ENCODE results near the gene CXXC4. TPM values are rescaled to one million over a fixed set of nuclear protein-coding genes. Genes with fewer than 3 reads are reported as not detected.

CXXC4 gene
- total and polyA plus RNA-seq, 2 donors (not counting 1 experiment from before 2014, with no cell fraction given) = under 0.01 to 0.02 TPM

DNA sequence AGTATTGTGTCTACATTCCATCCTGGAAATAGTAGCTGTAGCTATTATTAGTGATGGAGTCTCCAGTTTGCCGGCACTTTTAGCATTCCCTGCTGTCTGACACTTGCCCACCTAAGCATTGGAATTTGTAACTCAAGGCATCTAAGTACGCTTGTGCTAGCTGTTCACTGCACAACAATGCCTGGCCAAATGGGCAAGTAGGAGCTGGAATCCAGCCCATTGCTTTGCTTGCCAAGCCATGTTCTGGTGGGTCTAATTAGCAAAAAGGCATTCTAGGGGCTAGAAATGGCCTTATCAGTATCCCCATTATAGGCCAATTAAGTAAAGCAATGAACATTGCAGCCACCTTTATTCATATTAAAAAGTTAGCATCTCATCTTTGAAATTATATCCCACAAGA lies 7.8 kb upstream of the CXXC4 start:
- H3K9ac ChIP-seq (ENCODE audit: insufficient read depth, low read length) = no peak overlapping the region
- H3K4me2 ChIP-seq (ENCODE audit: extremely low read depth, insufficient read depth, low read length) = no peak overlapping the region
- no peak overlapping the region for H3K27ac ChIP-seq (ENCODE audit: insufficient read depth, low read length)
- no peaks in the 10 kb centered on the region for H4K20me1 ChIP-seq (ENCODE audit: control insufficient read depth, extremely low read depth, insufficient read depth, low read length)
- H3K9me3 ChIP-seq (ENCODE audit: control insufficient read depth, insufficient read depth, low read depth, low read length) = no peaks in the 10 kb centered on the region
- no peaks in the 10 kb centered on the region for H3K4me1 ChIP-seq (ENCODE audit: control insufficient read depth, extremely low read depth, insufficient read depth, low read length)
- no peak overlapping the region for H2AFZ ChIP-seq (ENCODE audit: low read length)
- no peak for DNase-seq (ENCODE audit: low read depth in 2 of 2)
- H3K4me3 ChIP-seq (replicated peaks in 1 of 4; ENCODE audit: control extremely low read depth in 1 of 4, insufficient read depth in 1 of 4, low read depth in 3 of 4, low read length in 4 of 4) = no peak overlapping the region
- no peaks in the 10 kb centered on the region for H3K36me3 ChIP-seq (ENCODE audit: control insufficient read depth, insufficient read depth, low read length)
- TF ChIP-seq, protein P1, sequence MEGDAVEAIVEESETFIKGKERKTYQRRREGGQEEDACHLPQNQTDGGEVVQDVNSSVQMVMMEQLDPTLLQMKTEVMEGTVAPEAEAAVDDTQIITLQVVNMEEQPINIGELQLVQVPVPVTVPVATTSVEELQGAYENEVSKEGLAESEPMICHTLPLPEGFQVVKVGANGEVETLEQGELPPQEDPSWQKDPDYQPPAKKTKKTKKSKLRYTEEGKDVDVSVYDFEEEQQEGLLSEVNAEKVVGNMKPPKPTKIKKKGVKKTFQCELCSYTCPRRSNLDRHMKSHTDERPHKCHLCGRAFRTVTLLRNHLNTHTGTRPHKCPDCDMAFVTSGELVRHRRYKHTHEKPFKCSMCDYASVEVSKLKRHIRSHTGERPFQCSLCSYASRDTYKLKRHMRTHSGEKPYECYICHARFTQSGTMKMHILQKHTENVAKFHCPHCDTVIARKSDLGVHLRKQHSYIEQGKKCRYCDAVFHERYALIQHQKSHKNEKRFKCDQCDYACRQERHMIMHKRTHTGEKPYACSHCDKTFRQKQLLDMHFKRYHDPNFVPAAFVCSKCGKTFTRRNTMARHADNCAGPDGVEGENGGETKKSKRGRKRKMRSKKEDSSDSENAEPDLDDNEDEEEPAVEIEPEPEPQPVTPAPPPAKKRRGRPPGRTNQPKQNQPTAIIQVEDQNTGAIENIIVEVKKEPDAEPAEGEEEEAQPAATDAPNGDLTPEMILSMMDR (conservative IDR thresholded peaks at IDR 0.05 in 1 of 2, IDR thresholded peaks at IDR 0.05 in 1 of 2; ENCODE audit: low read depth in 1 of 2, low read length in 2 of 2) = no peak
- no peak for TF ChIP-seq EZH2 (IDR thresholded peaks at IDR 0.05; ENCODE audit: low read length, missing control alignments)
- no peaks in the 10 kb centered on the region for H3K79me2 ChIP-seq (ENCODE audit: control insufficient read depth, insufficient read depth, low read length)
- no peaks in the 10 kb centered on the region for H3K27me3 ChIP-seq (ENCODE audit: control insufficient read depth, insufficient read depth, low read length)

DNA sequence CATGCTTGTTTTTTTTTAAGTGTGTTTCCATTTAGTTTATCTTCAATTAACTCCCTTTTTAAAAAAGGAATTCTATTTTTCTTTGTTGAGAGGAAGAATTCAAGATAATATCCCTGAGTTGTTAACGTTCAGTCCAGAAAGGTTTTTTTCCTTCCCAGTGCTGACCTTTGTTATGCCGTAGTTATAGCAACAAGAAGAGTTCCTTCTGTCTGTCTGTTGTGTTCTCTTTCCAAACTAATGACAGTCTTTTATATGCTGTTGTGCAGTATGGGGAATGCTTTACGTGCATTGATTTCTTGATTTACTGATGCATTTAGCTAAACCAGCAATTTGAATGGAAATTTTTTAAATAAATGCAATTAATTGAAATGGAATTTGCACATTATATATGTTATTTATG lies 6.6 kb upstream of the CXXC4 start:
- H2AFZ ChIP-seq (ENCODE audit: low read length) = no peak overlapping the region
- TF ChIP-seq, protein P1 (conservative IDR thresholded peaks at IDR 0.05 in 1 of 2, IDR thresholded peaks at IDR 0.05 in 1 of 2; ENCODE audit: low read depth in 1 of 2, low read length in 2 of 2) = no peak
- no peak for TF ChIP-seq EZH2 (IDR thresholded peaks at IDR 0.05; ENCODE audit: low read length, missing control alignments)
- no peak overlapping the region for H3K9ac ChIP-seq (ENCODE audit: insufficient read depth, low read length)
- H3K27ac ChIP-seq (ENCODE audit: insufficient read depth, low read length) = no peak overlapping the region
- no peaks in the 10 kb centered on the region for H3K79me2 ChIP-seq (ENCODE audit: control insufficient read depth, insufficient read depth, low read length)
- no peaks in the 10 kb centered on the region for H3K27me3 ChIP-seq (ENCODE audit: control insufficient read depth, insufficient read depth, low read length)
- H3K4me3 ChIP-seq (replicated peaks in 1 of 4; ENCODE audit: control extremely low read depth in 1 of 4, insufficient read depth in 1 of 4, low read depth in 3 of 4, low read length in 4 of 4) = no peak overlapping the region
- H3K4me1 ChIP-seq (ENCODE audit: control insufficient read depth, extremely low read depth, insufficient read depth, low read length) = no peaks in the 10 kb centered on the region
- H3K36me3 ChIP-seq (ENCODE audit: control insufficient read depth, insufficient read depth, low read length) = no peaks in the 10 kb centered on the region
- H3K9me3 ChIP-seq (ENCODE audit: control insufficient read depth, insufficient read depth, low read depth, low read length) = no peaks in the 10 kb centered on the region
- no peak for DNase-seq (ENCODE audit: low read depth in 2 of 2)
- no peaks in the 10 kb centered on the region for H4K20me1 ChIP-seq (ENCODE audit: control insufficient read depth, extremely low read depth, insufficient read depth, low read length)
- no peak overlapping the region for H3K4me2 ChIP-seq (ENCODE audit: extremely low read depth, insufficient read depth, low read length)

DNA sequence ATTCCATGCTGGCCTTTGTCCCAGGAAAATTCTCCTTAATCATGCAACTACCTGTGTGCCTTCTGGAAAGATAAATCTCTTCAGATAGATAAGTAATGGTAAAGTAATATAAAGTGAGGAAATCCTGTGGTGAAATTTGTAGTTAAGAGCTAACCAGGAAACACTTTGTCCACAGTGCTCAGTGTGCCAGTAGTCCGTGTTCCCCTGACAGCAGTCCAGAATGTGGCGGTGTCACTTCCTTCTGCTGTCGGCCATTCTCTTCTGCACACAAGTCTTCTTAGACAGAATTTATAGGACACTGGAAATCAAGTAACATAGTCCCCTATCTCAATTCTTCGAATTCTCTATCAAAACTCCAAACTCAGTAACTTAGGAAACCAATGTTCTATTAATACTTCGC lies 5.7 kb upstream of the CXXC4 start:
- Histone ChIP-seq H3K4me1 (ENCODE audit: control insufficient read depth, extremely low read depth, insufficient read depth, low read length) (no peaks in the 10 kb centered on the region), H4K20me1 (ENCODE audit: control insufficient read depth, extremely low read depth, insufficient read depth, low read length) (no peaks in the 10 kb centered on the region), H2AFZ (ENCODE audit: low read length) (no peak overlapping the region), H3K9ac (ENCODE audit: insufficient read depth, low read length) (no peak overlapping the region), H3K27ac (ENCODE audit: insufficient read depth, low read length) (no peak overlapping the region), H3K4me3 (replicated peaks in 1 of 4; ENCODE audit: control extremely low read depth in 1 of 4, insufficient read depth in 1 of 4, low read depth in 3 of 4, low read length in 4 of 4) (no peak overlapping the region), H3K36me3 (ENCODE audit: control insufficient read depth, insufficient read depth, low read length) (no peaks in the 10 kb centered on the region), H3K9me3 (ENCODE audit: control insufficient read depth, insufficient read depth, low read depth, low read length) (no peaks in the 10 kb centered on the region), H3K79me2 (ENCODE audit: control insufficient read depth, insufficient read depth, low read length) (no peaks in the 10 kb centered on the region), H3K4me2 (ENCODE audit: extremely low read depth, insufficient read depth, low read length) (no peak overlapping the region), H3K27me3 (ENCODE audit: control insufficient read depth, insufficient read depth, low read length) (no peaks in the 10 kb centered on the region)
- TF ChIP-seq, protein P1 (conservative IDR thresholded peaks at IDR 0.05 in 1 of 2, IDR thresholded peaks at IDR 0.05 in 1 of 2; ENCODE audit: low read depth in 1 of 2, low read length in 2 of 2) = no peak
- no peak for TF ChIP-seq EZH2 (IDR thresholded peaks at IDR 0.05; ENCODE audit: low read length, missing control alignments)
- DNase-seq (ENCODE audit: low read depth in 2 of 2) = no peak

Data from fibroblast of lung (primary cell).